Measurements from ENCODE around the gene PUM1.

Gene PUM1

DNA sequence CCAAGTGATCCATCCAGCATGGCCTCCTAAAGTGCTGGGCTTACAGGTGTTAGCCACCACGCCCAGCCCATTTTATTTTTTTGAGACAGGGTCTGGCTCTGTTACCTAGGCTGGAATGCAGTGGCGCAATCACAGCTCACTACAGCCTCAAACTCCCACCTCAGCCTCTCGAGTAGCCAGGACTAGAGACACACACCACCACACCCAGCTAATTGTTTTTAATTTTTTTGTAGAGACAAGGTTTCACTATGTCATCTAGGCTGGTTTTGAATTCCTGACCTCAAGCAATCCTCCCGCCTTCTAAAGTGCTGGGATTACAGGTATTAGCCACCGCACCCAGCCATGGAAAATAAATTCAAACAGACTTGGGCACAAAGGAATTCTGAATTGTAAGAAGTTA, 31.9 kb downstream of the PUM1 start:
- no peaks in the 10 kb centered on the region for H3K4me1 ChIP-seq
- H3K27me3 ChIP-seq = no peaks in the 10 kb centered on the region
- no peaks in the 10 kb centered on the region for H3K9me3 ChIP-seq
- H3K36me3 ChIP-seq = peaks cover 3% of the 10 kb centered on the region; the same call in 1 of the 2 replicates
- no peak overlapping the region for H3K4me3 ChIP-seq (ENCODE audit: low read depth, low read length)
- no peak for DNase-seq
- TF ChIP-seq CTCF (IDR thresholded peaks at IDR 0.05; ENCODE audit: low read depth, low read length) = no peak

GRCh38 chr1:31032266-31032665, 33.3 kb downstream of the PUM1 start:
- no peak for TF ChIP-seq CTCF (IDR thresholded peaks at IDR 0.05; ENCODE audit: low read depth, low read length)
- Histone ChIP-seq H3K4me3 (ENCODE audit: low read depth, low read length) (no peak overlapping the region), H3K4me1 (no peaks in the 10 kb centered on the region), H3K27me3 (no peaks in the 10 kb centered on the region), H3K9me3 (no peaks in the 10 kb centered on the region), H3K36me3 (peaks cover 6% of the 10 kb centered on the region; the same call in 1 of the 2 replicates)
- no peak for DNase-seq

GRCh38 chr1:31031330-31032143, 34.0 kb downstream of the PUM1 start:
- Histone ChIP-seq H3K9me3 (no peaks in the 10 kb centered on the region), H3K4me1 (no peaks in the 10 kb centered on the region), H3K27me3 (no peaks in the 10 kb centered on the region), H3K36me3 (0 out of 2 replicates have a peak, but pooled peaks cover 3% of the 10 kb centered on the region), H3K4me3 (ENCODE audit: low read depth, low read length) (no peak overlapping the region)
- TF ChIP-seq CTCF (IDR thresholded peaks at IDR 0.05; ENCODE audit: low read depth, low read length) = no peak
- no peak for DNase-seq

GRCh38 chr1:31029026-31029425, 36.5 kb downstream of the PUM1 start:
- no peak for DNase-seq
- Histone ChIP-seq H3K4me1 (no peaks in the 10 kb centered on the region), H3K36me3 (0 out of 2 replicates have a peak, but pooled peaks cover 3% of the 10 kb centered on the region), H3K4me3 (ENCODE audit: low read depth, low read length) (no peak overlapping the region), H3K27me3 (no peaks in the 10 kb centered on the region), H3K9me3 (no peaks in the 10 kb centered on the region)
- TF ChIP-seq CTCF (IDR thresholded peaks at IDR 0.05; ENCODE audit: low read depth, low read length) = no peak

DNA sequence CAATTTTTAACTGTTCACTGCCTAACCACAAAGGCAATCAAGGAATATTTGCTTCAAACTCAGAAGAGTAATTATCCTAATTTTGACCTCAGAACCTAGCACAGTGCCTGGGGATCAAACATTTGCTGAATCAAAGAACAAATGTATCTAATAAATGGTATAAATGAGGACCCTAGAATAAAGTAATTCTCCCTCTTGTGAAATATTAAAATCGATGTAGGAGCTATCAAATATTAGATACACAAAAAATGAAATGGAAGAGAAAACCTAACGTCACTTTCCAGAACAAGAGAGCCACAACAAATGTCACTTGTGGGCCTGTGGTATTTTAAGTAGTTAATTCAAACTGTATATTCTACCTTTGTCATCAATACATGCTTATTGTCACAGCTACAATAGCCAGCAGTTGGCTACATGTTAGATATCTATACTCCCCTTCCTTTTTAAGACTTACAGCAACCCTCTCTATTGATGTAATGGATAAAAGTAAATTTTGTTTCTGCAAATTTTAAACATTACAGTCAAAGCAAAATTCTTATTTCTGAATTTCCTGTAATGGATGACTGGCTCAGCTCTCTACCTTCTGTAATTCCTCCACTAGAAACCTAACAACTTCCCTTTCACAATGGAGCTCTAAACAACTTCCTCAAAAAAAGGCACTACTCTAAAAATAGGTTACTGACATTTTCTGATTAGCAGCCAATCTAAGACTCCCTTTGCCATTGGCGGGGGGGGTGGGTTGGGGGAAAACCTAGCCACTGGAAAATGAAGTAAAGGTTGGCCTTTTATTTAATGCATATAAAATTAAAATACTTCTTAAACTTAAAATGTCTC, 37.6 kb downstream of the PUM1 start:
- 0 out of 2 replicates have a peak, but pooled peaks cover 3% of the 10 kb centered on the region for H3K36me3 ChIP-seq
- no peaks in the 10 kb centered on the region for H3K4me1 ChIP-seq

More for the DNA sequence above, 37.6 kb downstream of the PUM1 start:
- DNase-seq = no peak
- Histone ChIP-seq H3K9me3 (no peaks in the 10 kb centered on the region), H3K27me3 (no peaks in the 10 kb centered on the region), H3K4me3 (ENCODE audit: low read depth, low read length) (no peak overlapping the region)
- no peak for TF ChIP-seq CTCF (IDR thresholded peaks at IDR 0.05; ENCODE audit: low read depth, low read length)
